Gastroesophageal sphincter (tissue), 4 donors: ENCODE measurements around the gene PTN. TPM values are rescaled to one million over a fixed set of nuclear protein-coding genes. Genes with fewer than 3 reads are reported as not detected.

ENCODE experiments used
- ATAC-seq: fragments of 150-250 bp; one replicate; pipeline ENCODE4 v1.9.1; 2016; ENCODE audit warnings: mild to moderate bottlenecking, moderate library complexity
- H3K27ac ChIP-seq, 4 donors: fragments of 200-600 bp; sonication (generic) in 3 of 4; 1 replicate in 3 of 4; 2 replicates in 1 of 4; pipeline ENCODE4 v1.5.1; 2016 to 2019
- H3K27me3 ChIP-seq: fragments of 200-600 bp; sonication (generic); one replicate; pipeline ENCODE4 v1.5.1; 2019
- H3K36me3 ChIP-seq, 2 donors: fragments of 200-600 bp; sonication (generic); one replicate each; pipeline ENCODE4 v1.5.1; 2019; ENCODE audit warnings: control low read depth in 1 of 2
- H3K4me1 ChIP-seq, 3 donors: fragments of 200-600 bp; sonication (generic); 1 replicate in 2 of 3; 2 replicates in 1 of 3; pipeline ENCODE4 v1.5.1; 2016 to 2019; ENCODE audit warnings: control low read depth in 2 of 3
- H3K4me3 ChIP-seq, 2 donors: fragments of 200-600 bp; sonication (generic); one replicate each; pipeline ENCODE4 v1.5.1; 2019; ENCODE audit warnings: mild to moderate bottlenecking in 1 of 2, moderate library complexity in 1 of 2
- H3K9me3 ChIP-seq, 3 donors: fragments of 200-600 bp; sonication (generic); one replicate each; pipeline ENCODE4 v1.5.1; 2017 to 2019; ENCODE audit warnings: control low read depth in 2 of 3
- CTCF ChIP-seq, 4 experiments: fragments of 200-600 bp in 2 of 4; fragments of 450-650 bp in 2 of 4; sonication (generic) in 1 of 4; IDR thresholded peaks; one replicate each; pipeline ENCODE4 v1.5.1; 2017 to 2019; ENCODE audit warnings: antibody characterized with exemption in 4 of 4, mild to moderate bottlenecking in 2 of 4, moderate library complexity in 2 of 4
- EP300 ChIP-seq: sonication (generic); formaldehyde crosslinking; IDR thresholded peaks from one replicate; pipeline ENCODE4 v1.6.1; 2017; ENCODE audit warnings: antibody characterized with exemption, mild to moderate bottlenecking
- POLR2A ChIP-seq, 2 donors: fragments of 450-650 bp; IDR thresholded peaks; one replicate each; pipeline ENCODE4 v1.6.1; 2017; ENCODE audit warnings: antibody characterized with exemption in 2 of 2, mild to moderate bottlenecking in 2 of 2, moderate library complexity in 1 of 2
- POLR2AphosphoS5 ChIP-seq: sonication (generic); formaldehyde crosslinking; IDR thresholded peaks from one replicate; pipeline ENCODE4 v1.6.1; 2017; ENCODE audit warnings: antibody characterized with exemption
- WGBS, 2 donors: methylation state at CpG; one replicate each; pipeline ENCODE4 v1.1.5; 2018; ENCODE audit warnings: low coverage in 1 of 2; 5-methylcytosine and 5-hydroxymethylcytosine counted together
- total RNA-seq, 4 donors: library from RNA; depleted of rRNA; stranded (reverse); fragments of >200 nt; gene quantifications; one replicate each; pipeline ENCODE4 v1.1.0, GENCODE V29; 2016

PTN gene
- total RNA-seq, 4 donors from 2014 or later = 10.1 to 13.2 (median 11.1) TPM

- Histone ChIP-seq H3K27me3 (no peaks in the 10 kb centered on the region), H3K27ac (no peak overlapping the region), H3K9me3 (no peaks in the 10 kb centered on the region), H3K36me3 (no peaks in the 10 kb centered on the region), H3K4me3 (peak overlapping the region in 1 of 2 donors; percentile 51), H3K4me1 (peaks cover 0 to 12% (median 0%) of the 10 kb centered on the region in 3 donors)
- TF ChIP-seq EP300 (no peak), POLR2A (IDR thresholded peaks at IDR 0.05) (no peak), CTCF (IDR thresholded peaks at IDR 0.05) (no peak), POLR2AphosphoS5 (no peak)
- WGBS, 2 donors = 24 to 31% methylated on average over 2 to 3 of the region's 3 CpGs
- ATAC-seq = no peak
These were observed 1.3 kb downstream of the PTN start for GRCh38 chr7:137342265-137342664.

- H3K27ac ChIP-seq = no peak overlapping the region
- 75 to 78% methylated on average over 2 of the region's 2 CpGs for WGBS, 2 donors
- H3K4me3 ChIP-seq = no peak overlapping the region
- peaks cover 0 to 4% (median 0%) of the 10 kb centered on the region in 3 donors for H3K4me1 ChIP-seq
- no peaks in the 10 kb centered on the region for H3K36me3 ChIP-seq
- TF ChIP-seq POLR2AphosphoS5 (no peak), EP300 (no peak), CTCF (IDR thresholded peaks at IDR 0.05) (no peak), POLR2A (IDR thresholded peaks at IDR 0.05) (no peak)
- no peaks in the 10 kb centered on the region for H3K9me3 ChIP-seq
- ATAC-seq = no peak
- H3K27me3 ChIP-seq = no peaks in the 10 kb centered on the region
These were observed 5.6 kb downstream of the PTN start for GRCh38 chr7:137337902-137338301.

- no peak for ATAC-seq
- no peak overlapping the region for H3K4me3 ChIP-seq
- H3K4me1 ChIP-seq = no peaks in the 10 kb centered on the region
- H3K36me3 ChIP-seq = no peaks in the 10 kb centered on the region
- H3K9me3 ChIP-seq = no peaks in the 10 kb centered on the region
- H3K27ac ChIP-seq = no peak overlapping the region
- 89 to 92% methylated on average over 3 to 4 of the region's 4 CpGs for WGBS, 2 donors
- no peaks in the 10 kb centered on the region for H3K27me3 ChIP-seq
- TF ChIP-seq CTCF (IDR thresholded peaks at IDR 0.05) = no peak
- TF ChIP-seq POLR2AphosphoS5 = no peak
These were observed 7.7 kb downstream of the PTN start for GRCh38 chr7:137335814-137336213.

- H3K4me3 ChIP-seq = no peak overlapping the region
- H3K9me3 ChIP-seq = no peaks in the 10 kb centered on the region
- TF ChIP-seq POLR2A (IDR thresholded peaks at IDR 0.05) (no peak), CTCF (IDR thresholded peaks at IDR 0.05) (no peak), EP300 (no peak), POLR2AphosphoS5 (no peak)
- no peak overlapping the region for H3K27ac ChIP-seq
- WGBS, 2 donors = 73% methylated on average over 8 of the region's 8 CpGs
- no peaks in the 10 kb centered on the region for H3K36me3 ChIP-seq
- no peaks in the 10 kb centered on the region for H3K4me1 ChIP-seq
- no peaks in the 10 kb centered on the region for H3K27me3 ChIP-seq
- ATAC-seq = no peak
These were observed 12.2 kb downstream of the PTN start for GRCh38 chr7:137331378-137331777.

GRCh38 chr7:137329411-137329810 lies 14.1 kb downstream of the PTN start:
- H3K27me3 ChIP-seq = no peaks in the 10 kb centered on the region
- H3K27ac ChIP-seq = no peak overlapping the region
- no peak for ATAC-seq
- 83% methylated on average over 1 of the region's 1 CpG; no CpG with 5 or more reads in 1 of the 2 donors for WGBS, 2 donors
- H3K36me3 ChIP-seq = no peaks in the 10 kb centered on the region
- H3K9me3 ChIP-seq = no peaks in the 10 kb centered on the region
- no peak overlapping the region for H3K4me3 ChIP-seq
- TF ChIP-seq CTCF (IDR thresholded peaks at IDR 0.05) (no peak), POLR2A (IDR thresholded peaks at IDR 0.05) (no peak), POLR2AphosphoS5 (no peak), EP300 (no peak)
- H3K4me1 ChIP-seq = no peaks in the 10 kb centered on the region
